Measurements from ENCODE around the gene USP48.

- TF ChIP-seq CTCF (IDR thresholded peaks at IDR 0.05; ENCODE audit: insufficient read depth, low read length, poor library complexity, severe bottlenecking), result no peak
- TF ChIP-seq EZH2phosphoT487 (conservative IDR thresholded peaks at IDR 0.05; ENCODE audit: low read length), result no peak
These were observed 95.8 kb downstream of the USP48 start for GRCh38 chr1:21687081-21687529.
